HG02884 (cell line): ENCODE data around the gene ASB6.
"Not testable (repeated sequence)": the region's sequence is repeated elsewhere in the genome, so short reads cannot be mapped to it uniquely, and the experiment has no call there.

ENCODE experiments used
- ATAC-seq: cut with Tn5 transposase; IDR thresholded peaks from one replicate; pipeline ENCODE4 v1.9.1; 2021; ENCODE audit warnings: mild to moderate bottlenecking, moderate library complexity; ENCODE audit not compliant: unreplicated experiment

The ASB6 gene

GRCh38 chr9:129646654-129647053 lies 4.7 kb upstream of the ASB6 start:
- ATAC-seq, result no peak

- no peak for ATAC-seq
These were observed 4.3 kb upstream of the ASB6 start for GRCh38 chr9:129646252-129646651.

- no peak for ATAC-seq
These were observed 3.0 kb upstream of the ASB6 start for GRCh38 chr9:129644902-129645301.

- ATAC-seq, result no peak
These were observed 2.4 kb upstream of the ASB6 start for GRCh38 chr9:129644365-129644764.

DNA sequence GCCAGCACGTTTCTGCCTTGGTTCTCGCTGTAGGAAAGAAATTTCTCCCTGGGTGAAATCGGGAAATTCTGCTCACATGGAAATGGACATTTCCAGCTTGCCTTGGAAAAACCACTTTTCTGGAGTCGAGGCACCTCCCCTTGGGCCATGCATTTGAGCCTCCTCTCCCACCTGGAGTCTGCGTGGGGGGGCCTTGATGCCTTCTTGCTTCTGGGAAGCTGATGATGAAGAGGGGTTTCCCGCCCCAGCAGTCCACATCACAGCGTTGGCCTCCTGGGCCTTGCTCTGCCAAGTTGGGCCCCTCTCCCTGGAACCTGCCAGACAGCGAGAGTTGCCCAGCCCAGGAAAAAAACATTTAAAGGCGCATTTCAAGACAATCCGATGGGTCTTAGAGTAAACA lies 1.8 kb upstream of the ASB6 start:
- no peak for ATAC-seq

- ATAC-seq, result no peak
These were observed 841 bp downstream of the ASB6 start for GRCh38 chr9:129640871-129641749.

- no peak for ATAC-seq
These were observed 1.7 kb downstream of the ASB6 start for GRCh38 chr9:129640086-129640870.

GRCh38 chr9:129639756-129640085 lies 2.2 kb downstream of the ASB6 start:
- no peak for ATAC-seq

GRCh38 chr9:129639034-129639630 lies 2.8 kb downstream of the ASB6 start:
- ATAC-seq, result no peak

GRCh38 chr9:129637673-129638439 lies 4.1 kb downstream of the ASB6 start:
- no peak for ATAC-seq

GRCh38 chr9:129637102-129637501 lies 4.8 kb downstream of the ASB6 start:
- no peak for ATAC-seq

DNA sequence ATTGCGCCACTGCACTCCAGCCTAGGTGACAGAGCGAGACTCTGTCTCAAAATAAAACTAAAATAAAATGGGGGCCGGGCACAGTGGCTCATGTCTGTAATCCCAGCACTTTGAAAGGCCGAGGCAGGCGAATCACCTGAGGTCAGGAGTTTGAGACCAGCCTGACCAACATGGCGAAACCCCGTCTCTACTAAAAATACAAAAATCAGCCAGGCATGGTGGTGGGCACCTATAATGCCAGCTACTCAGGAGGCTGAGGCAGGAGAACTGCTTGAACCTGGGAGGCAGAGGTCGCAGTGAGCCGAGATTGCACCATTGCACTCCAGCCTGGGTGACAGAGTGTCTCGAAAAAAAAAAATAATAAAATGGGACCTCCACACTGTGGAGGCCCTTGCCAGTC lies 5.6 kb downstream of the ASB6 start:
- ATAC-seq, result not testable (repeated sequence)

DNA sequence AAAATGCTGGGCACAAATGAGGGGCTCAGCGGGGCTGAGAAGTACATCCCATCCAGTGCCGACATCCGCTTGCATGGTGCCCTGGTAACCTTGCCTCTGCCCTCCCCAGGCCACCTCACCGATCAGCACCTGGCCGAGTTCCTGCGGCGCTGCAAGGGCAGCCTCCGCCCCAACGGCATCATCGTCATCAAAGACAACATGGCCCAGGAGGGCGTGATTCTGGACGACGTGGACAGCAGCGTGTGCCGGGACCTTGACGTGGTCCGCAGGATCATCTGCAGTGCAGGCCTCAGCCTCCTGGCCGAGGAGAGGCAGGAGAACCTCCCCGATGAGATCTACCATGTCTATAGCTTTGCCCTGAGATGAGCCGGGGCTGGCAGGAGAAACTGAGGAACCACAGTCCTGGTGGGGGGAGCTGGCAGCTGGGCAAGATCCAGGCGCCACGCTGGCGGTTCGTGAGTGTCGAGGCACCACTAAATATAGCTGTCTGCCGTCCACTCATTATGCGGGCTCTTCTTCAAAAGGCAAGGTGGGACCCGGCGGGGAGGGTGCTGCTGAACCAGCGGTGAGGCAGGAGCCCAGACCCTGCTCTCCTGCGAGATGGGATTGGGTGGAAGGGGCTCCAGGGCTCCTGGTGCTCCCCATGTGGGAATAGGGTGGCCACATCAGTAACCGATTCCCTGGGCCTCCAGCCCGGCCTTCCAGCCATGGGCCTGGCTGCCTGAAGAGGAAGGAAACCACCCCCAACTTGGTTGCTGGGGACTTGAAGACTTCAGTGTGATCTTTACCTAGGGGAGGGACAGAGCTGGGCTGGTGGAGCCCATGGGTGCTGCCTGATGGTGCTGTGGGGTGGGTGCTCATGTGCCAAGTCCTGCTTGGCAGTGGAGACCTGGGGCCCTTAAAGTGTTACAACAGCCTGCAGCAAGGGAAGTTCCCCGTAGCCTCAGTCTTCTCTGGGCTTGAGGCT lies 6.6 kb downstream of the ASB6 start:
- no peak for ATAC-seq

GRCh38 chr9:129633848-129634247 lies 8.1 kb downstream of the ASB6 start:
- no peak for ATAC-seq

GRCh38 chr9:129633207-129633606 lies 8.7 kb downstream of the ASB6 start:
- no peak for ATAC-seq

DNA sequence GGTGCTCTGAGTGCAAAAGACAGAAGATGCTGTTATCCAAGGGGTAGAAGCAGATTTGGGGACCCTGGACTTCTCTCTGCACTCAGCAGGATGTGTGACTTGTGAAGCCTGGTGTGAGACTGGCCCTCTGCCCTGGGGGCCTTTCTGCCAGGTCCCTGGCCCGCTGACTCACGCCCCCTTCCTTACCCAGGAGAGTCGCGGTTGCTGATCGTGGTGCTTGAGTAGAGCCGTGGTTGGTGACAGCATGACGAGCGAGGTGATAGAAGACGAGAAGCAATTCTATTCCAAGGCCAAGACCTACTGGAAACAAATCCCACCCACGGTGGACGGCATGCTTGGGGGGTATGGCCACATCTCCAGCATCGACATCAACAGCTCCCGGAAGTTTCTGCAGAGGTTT lies 9.5 kb downstream of the ASB6 start:
- ATAC-seq, result no peak

DNA sequence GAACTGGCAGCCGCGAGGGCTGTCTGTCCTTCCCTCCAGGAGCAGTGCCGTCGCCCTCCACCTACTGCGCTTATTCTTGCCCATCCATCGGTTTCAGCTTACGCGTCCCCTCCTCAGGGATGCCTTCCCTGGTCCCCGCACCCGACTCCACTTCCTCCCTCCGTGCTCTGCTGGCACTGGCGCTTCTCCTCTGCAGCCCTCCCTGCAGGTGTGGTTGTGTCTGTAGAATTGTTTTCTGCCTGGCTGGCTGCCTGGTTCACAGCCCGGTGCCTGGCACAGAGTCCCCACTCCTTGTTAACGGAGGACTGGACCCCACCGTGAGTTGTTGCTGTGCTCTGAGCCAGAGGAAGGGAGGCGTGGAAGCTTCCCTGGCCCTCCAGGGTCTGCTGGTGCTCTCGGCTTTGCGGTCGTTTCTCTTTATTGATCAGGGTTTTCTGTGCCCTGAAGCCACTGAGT lies 10.2 kb downstream of the ASB6 start:
- no peak for ATAC-seq

GRCh38 chr9:129630967-129631673 lies 10.8 kb downstream of the ASB6 start:
- ATAC-seq, result no peak

- no peak for ATAC-seq
These were observed 12.6 kb downstream of the ASB6 start for GRCh38 chr9:129629251-129629820.
